Renal pelvis (tissue), 4 donors: ENCODE data around the gene CUEDC1. TPM values are rescaled to one million over a fixed set of nuclear protein-coding genes. Genes with fewer than 3 reads are reported as not detected.
A peak's percentile ranks its signal among the peaks of the same experiment; 100 is the strongest.

Experiments used
- DNase-seq: peaks from one replicate; pipeline ENCODE4 v3.0.0-alpha.2; 2013
- polyA plus RNA-seq, 3 donors: library from polyadenylated mRNA; unstranded; fragments of 120-200 nt; gene quantifications; one replicate each; pipeline ENCODE4 v1.2.1, GENCODE V29; 2013; ENCODE audit not compliant: insufficient read length in 3 of 3

The CUEDC1 gene
- polyA plus RNA-seq, 3 donors = 45.1 to 51.0 (median 46.2) TPM

GRCh38 chr17:57902117-57902799 lies 53.0 kb downstream of the CUEDC1 start:
- no peak for DNase-seq

GRCh38 chr17:57900991-57901743 lies 54.0 kb downstream of the CUEDC1 start:
- DNase-seq = no peak

GRCh38 chr17:57899822-57900221 lies 55.4 kb downstream of the CUEDC1 start:
- no peak for DNase-seq

GRCh38 chr17:57899391-57899790 lies 55.8 kb downstream of the CUEDC1 start:
- DNase-seq = no peak

- peak; percentile 74 for DNase-seq
Observed at GRCh38 chr17:57898487-57899311, 56.5 kb downstream of the CUEDC1 start.

DNA sequence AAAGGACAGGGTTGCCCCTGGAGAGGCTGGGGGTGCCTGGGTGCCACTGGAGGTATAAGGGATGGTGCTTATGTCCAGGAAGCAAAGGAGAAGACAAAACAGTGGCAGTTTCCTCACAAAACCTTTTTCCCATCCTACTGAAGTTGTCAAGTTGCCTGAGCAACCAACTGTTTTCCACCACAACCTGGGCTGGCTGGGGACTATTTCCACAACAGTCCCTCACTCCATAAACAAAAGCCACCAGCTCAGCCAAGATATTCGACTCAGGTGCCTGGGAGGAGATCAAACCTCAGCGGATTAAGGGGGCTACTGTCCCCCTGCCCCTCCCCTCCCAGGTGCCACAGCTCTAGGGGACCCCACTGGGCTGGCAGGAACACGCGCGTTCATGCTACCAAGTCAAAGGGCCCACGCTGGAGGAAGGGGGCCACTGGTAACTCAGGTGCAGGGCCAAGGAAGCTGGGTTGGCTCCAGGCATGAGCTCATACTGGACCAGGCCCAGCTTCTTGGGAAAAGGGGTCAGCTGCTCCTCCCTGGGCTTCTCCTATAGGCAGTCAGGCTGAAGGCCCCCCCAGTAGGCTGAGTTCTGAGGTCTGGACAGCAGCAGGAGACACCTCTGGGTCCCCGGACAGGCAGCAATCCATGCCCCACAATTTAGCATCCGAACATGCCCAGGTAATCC lies 59.7 kb downstream of the CUEDC1 start:
- no peak for DNase-seq

GRCh38 chr17:57894848-57895247 lies 60.4 kb downstream of the CUEDC1 start:
- DNase-seq = no peak

GRCh38 chr17:57892820-57893595 lies 62.2 kb downstream of the CUEDC1 start:
- peak; percentile 85 for DNase-seq

DNA sequence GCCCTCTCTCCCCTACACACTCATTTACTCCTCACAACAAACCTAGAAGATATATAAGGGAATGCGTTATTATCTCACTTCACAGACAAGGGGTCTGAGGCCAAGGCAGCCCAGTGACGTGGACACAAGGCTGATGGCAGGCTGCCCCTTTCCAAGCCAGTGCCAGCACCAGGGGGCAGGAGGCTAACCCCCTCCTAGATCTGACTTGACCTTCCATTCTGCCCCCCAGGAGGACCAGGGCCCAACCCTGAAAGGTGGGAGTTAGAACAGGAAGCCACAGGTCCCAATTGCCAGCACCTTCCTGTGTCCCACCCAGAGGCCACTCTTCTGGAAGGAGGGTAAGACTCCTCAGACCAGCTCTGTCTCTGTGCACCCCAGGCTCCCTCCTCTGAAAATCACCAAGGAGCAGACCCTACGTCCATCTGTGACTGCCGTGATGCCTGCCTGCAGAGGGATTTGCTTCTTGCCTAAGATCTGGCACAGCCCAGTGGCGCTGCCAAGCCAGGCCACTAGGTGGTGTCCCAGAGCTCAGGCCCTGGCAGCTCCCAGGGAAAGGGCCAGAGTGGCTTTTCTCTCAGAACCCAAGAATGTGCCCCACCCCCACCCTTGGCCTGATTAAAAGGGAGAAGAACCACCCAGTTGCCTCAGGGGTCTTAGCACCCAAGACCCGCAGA lies 62.9 kb downstream of the CUEDC1 start:
- DNase-seq = peak; percentile 87

- DNase-seq = no peak
Observed at GRCh38 chr17:57890857-57891232, 64.4 kb downstream of the CUEDC1 start.

GRCh38 chr17:57889892-57890856 lies 65.0 kb downstream of the CUEDC1 start:
- no peak for DNase-seq

DNA sequence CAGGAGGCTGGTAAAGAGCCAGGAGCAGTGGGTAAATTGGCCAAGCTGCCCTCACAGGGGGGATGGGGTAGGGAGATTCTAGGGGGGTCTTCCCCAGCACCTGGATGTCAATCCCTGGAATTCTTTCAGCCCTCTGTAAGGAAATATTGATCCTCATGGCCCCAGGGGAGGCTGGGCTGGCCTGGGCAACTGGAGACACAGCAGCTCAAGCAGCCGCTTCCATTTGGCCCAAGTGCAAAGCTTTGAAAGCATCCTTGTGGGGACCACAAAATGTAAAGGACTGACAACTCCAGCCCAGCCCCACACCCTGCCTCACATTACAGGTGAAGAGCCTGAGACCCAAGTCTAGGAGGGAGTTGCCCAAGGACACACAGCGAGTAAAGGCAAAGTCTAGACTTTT lies 66.0 kb downstream of the CUEDC1 start:
- DNase-seq = no peak

GRCh38 chr17:57888311-57889216 lies 66.6 kb downstream of the CUEDC1 start:
- no peak for DNase-seq

DNA sequence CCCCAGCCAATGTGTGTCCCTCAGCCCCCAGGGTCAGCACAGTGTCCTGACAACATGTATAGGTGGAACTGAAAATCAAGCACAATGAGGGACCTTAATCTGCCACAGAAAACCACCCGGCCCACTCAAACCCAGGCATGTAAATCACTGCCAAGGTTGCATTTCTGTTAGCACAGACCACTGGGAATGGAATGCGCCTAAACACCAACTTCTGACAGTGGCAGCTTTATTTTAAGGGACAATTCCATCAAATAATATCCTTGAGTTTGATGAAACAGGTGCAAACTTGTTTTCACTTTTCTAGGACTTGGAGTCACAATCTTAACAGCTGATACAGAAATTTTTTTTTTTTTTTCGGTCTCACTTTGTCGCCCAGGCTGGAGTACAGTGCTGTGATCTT lies 68.1 kb downstream of the CUEDC1 start:
- DNase-seq = no peak

GRCh38 chr17:57886020-57886419 lies 69.2 kb downstream of the CUEDC1 start:
- DNase-seq = no peak

GRCh38 chr17:57885148-57885915 lies 69.9 kb downstream of the CUEDC1 start:
- DNase-seq = no peak

GRCh38 chr17:57881783-57882351 lies 73.3 kb downstream of the CUEDC1 start:
- no peak for DNase-seq
